Activated CD4-positive, alpha-beta T cell treated with anti-CD3 and anti-CD28 coated beads, Interleukin-2, amount 10 ng/mL, durations not matched to agents 7 days and 5 days (primary cell): ENCODE measurements around the gene MEOX1. TPM values are rescaled to one million over a fixed set of nuclear protein-coding genes. Genes with fewer than 3 reads are reported as not detected.

ENCODE experiments used
- CTCF ChIA-PET: fragments of 350-600 bp; sonication (Branson Sonifier 250); formaldehyde crosslinking; loops from one replicate; lab custom pipeline; 2021; ENCODE audit warnings: antibody characterized with exemption; lab: Charles Lee
- POLR2A ChIA-PET: fragments of 350-600 bp; sonication (Branson Sonifier 250); formaldehyde crosslinking; loops from one replicate; lab custom pipeline; 2021; ENCODE audit warnings: antibody characterized with exemption; lab: Charles Lee
- DNase-seq: peaks from one replicate; pipeline ENCODE4 v3.0.0-alpha.2; 2020
- H3K27ac Mint-ChIP-seq: one replicate; pipeline ENCODE4 v1.8.0; 2021; ENCODE audit warnings: mild to moderate bottlenecking, moderate library complexity, mixed read lengths
- H3K27me3 Mint-ChIP-seq: one replicate; pipeline ENCODE4 v1.8.0; 2021; ENCODE audit warnings: mixed read lengths
- H3K36me3 Mint-ChIP-seq: one replicate; pipeline ENCODE4 v1.8.0; 2021; ENCODE audit warnings: low read depth, mixed read lengths
- H3K4me1 Mint-ChIP-seq: one replicate; pipeline ENCODE4 v1.8.0; 2021; ENCODE audit warnings: mixed read lengths
- H3K4me3 Mint-ChIP-seq: one replicate; pipeline ENCODE4 v1.8.0; 2021; ENCODE audit warnings: mild to moderate bottlenecking, moderate library complexity, mixed read lengths
- H3K9me3 Mint-ChIP-seq: one replicate; pipeline ENCODE4 v1.8.0; 2021; ENCODE audit warnings: mixed read lengths
- total RNA-seq, 2 experiments: library from RNA; stranded (reverse); gene quantifications; one replicate each; pipeline ENCODE4 v1.2.3, GENCODE V29; 2021

MEOX1 gene
- total RNA-seq, 2 experiments from 2014 or later: 5.1 to 6.6 TPM

DNA sequence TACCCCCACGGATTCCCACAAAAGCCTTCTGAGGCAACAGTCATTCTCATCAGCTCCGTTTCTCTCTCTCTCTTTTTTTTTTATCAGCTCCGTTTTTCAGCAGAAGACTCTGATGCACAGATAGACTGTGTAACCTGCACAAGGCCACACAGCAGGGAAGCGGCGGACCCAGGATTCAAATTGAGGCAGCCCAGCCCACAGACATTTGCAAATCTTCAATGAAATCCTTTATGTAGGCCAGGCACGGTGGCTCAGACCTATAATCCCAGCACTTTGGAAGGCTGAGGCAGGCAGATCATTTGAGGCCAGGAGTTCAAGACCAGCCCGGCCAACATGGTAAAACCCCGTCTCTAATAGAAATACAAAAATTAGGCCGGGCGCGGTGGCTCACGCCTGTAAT, 2.4 kb upstream of the MEOX1 start:
- Mint-ChIP-seq H3K36me3 (no peaks in the 10 kb centered on the region), H3K9me3 (no peaks in the 10 kb centered on the region), H3K27me3 (peaks cover 2% of the 10 kb centered on the region), H3K4me1 (peaks cover 43% of the 10 kb centered on the region), H3K27ac (no peak overlapping the region), H3K4me3 (no peak overlapping the region)
- DNase-seq: no peak
- CTCF ChIA-PET: interaction anchor here (0.6 to 1.9 kb wide), 3 partner anchors 19 to 180 kb away, joined by 3 to 8 read pairs (median 3); partner anchors contain the start of gene DHX8
- POLR2A ChIA-PET: no interaction called here

DNA sequence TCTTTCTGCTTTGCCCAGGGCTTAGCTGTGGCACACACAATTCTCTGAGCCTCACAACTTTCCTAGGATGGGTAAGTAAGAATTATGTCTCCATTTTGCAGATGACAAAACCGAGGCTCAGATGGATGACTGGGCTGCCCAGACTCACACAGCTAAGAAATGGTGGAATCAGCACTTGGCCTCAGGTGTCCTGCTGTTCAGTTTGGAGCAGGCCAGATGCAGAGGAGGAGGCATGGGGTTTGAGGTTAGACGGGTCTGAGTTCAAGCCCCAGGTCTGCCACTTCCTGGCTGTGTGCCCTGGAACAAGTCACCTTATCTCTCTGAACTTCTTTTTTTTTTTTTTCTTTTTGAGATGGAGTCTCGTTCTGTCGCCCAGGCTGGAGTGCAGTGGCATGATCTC, 1.7 kb upstream of the MEOX1 start:
- Mint-ChIP-seq H3K4me1 (peaks cover 43% of the 10 kb centered on the region), H3K9me3 (no peaks in the 10 kb centered on the region), H3K27ac (no peak overlapping the region), H3K4me3 (no peak overlapping the region), H3K36me3 (no peaks in the 10 kb centered on the region), H3K27me3 (peaks cover 2% of the 10 kb centered on the region)
- CTCF ChIA-PET: interaction anchor here (1.2 to 1.9 kb wide), 2 partner anchors 87 to 179 kb away, joined by 3 to 8 read pairs; partner anchors contain the start of gene DHX8
- DNase-seq: no peak
- POLR2A ChIA-PET: no interaction called here

DNA sequence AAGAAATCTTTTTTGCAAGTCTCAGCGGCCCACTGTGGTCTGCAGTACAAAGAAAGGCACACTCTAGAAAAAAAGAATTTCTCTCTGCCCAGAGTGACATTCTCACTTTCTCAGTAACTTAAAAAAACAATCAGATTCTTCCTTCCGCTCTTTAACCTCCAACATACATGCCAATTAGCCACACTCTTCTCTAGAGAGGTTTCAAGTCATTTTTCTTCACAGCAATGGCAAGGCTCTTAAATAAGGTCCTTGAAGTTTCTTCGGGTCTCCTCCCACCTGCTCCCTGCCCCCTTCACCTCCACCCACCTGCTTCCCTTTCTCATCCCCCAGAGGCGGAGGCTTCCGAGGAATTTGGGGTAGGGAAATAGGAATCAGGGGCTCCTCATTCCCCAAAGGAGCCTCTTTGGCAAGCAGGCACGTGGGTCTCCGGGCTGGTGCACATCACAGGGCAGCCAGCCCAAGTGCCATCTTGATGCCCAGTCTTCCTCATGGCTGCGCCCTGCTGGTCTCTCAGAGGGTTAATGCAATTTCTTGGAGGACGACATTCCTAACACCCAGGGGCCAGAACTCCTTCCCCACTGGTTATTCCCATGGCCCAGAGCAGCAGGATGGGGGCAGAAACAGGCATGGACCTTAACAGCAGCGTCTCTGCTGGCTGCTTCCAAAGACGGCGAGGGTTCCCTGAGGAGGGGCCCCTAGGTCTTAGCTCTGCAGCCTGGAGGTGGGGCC, 855 bp upstream of the MEOX1 start:
- Mint-ChIP-seq H3K27me3 (peaks cover 2% of the 10 kb centered on the region), H3K4me3 (no peak overlapping the region), H3K9me3 (no peaks in the 10 kb centered on the region), H3K27ac (peak overlapping the region; percentile 80), H3K36me3 (no peaks in the 10 kb centered on the region), H3K4me1 (peaks cover 40% of the 10 kb centered on the region)
- no peak for DNase-seq
- POLR2A ChIA-PET: no interaction called here
- CTCF ChIA-PET: interaction anchor here (1.2 to 1.9 kb wide), 2 partner anchors 86 to 178 kb away, joined by 3 to 8 read pairs; partner anchors contain the start of gene DHX8

DNA sequence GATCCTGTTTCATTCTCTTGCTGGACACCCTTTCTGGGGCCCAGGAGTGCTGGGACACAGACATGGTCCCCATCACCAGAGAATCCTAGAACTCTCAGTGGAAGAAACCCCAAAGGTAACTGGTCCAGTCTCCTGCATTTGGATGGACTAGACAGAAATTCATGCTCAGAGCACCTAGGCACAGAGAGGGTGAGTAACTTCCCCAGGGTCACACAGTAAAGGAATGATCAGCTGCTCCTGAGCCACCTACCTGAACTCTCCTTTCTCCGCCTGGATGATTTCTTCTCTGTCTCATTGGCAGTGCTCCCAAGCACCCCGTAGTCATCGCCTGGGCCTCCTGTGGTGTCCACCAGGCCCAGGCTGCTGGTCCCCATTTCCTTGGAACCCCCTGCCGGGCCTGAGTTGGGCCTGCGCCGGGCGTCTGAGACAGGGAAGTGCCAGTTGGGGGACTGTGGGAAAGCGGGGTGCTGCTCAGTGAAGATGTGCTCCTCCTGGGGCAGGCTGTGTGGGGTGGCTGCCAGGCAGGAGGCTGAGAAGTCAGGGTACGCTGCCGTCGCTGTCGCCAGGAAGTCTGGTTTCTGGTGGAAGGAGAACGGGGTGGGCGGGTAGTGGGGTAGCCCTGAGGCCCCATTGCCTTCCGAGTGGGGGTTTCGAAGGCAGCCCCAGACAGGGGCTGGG, 767 bp downstream of the MEOX1 start:
- Mint-ChIP-seq H3K36me3 (no peaks in the 10 kb centered on the region), H3K9me3 (no peaks in the 10 kb centered on the region), H3K4me3 (peak overlapping the region; percentile 59), H3K4me1 (peaks cover 44% of the 10 kb centered on the region), H3K27ac (peak overlapping the region; percentile 60), H3K27me3 (peaks cover 2% of the 10 kb centered on the region)
- ChIA-PET POLR2A (no interaction called here), CTCF (interaction anchor here (1.4 kb wide), 1 partner anchor 9 kb away, joined by 3 read pairs; no protein-coding TSS in a partner anchor)
- no peak for DNase-seq

DNA sequence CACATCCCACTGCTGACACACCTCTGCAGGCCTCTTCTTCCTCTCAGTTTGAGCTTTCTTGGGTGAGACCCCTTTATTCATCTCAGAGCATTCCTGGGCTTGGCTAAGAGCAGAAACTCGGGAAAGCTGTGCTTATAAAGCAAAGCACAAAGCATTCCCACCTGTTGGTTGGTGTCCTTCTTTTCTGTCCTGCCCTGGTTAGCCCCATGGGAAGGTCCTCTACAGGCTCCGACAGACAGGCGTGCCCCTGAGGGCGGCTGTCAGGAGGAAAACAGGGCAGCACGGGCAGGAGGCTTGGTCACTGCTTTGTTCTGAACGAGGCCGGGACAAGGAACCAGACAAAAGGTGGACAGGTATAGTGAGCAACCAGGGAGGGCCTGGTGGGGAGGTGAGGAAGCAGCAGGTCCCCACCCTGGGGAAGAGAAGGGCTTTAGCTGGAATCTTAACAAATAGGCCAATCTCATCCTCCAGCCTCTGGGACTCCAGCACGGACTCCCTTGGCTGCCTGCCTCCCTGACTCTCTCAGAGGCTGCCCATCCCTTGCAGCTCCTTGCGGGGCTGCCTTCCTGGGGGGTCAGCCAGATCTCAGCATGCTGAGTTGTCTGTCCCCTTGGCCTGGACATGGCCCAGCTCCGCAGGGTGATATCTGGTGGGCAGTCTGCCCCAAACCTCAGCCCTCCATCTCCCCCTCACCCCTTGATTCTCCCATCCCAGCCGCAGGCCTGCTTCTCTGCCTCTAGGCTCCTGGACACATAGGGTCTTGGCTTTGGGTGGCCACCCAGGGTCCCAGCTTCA, 1.7 kb downstream of the MEOX1 start:
- POLR2A ChIA-PET: no interaction called here
- peaks cover 47% of the 10 kb centered on the region for H3K4me1 Mint-ChIP-seq
- H3K27me3 Mint-ChIP-seq: peaks cover 2% of the 10 kb centered on the region
- H3K27ac Mint-ChIP-seq: no peak overlapping the region
- no peaks in the 10 kb centered on the region for H3K36me3 Mint-ChIP-seq
- no peaks in the 10 kb centered on the region for H3K9me3 Mint-ChIP-seq
- DNase-seq: no peak
- CTCF ChIA-PET: interaction anchor here (1.0 to 1.4 kb wide), 2 partner anchors 10 to 68 kb away, joined by 3 read pairs; no protein-coding TSS in a partner anchor
- peak overlapping the region; percentile 59 for H3K4me3 Mint-ChIP-seq

GRCh38 chr17:43658900-43659299, 2.8 kb downstream of the MEOX1 start:
- no peak for DNase-seq
- no peaks in the 10 kb centered on the region for H3K9me3 Mint-ChIP-seq

DNA sequence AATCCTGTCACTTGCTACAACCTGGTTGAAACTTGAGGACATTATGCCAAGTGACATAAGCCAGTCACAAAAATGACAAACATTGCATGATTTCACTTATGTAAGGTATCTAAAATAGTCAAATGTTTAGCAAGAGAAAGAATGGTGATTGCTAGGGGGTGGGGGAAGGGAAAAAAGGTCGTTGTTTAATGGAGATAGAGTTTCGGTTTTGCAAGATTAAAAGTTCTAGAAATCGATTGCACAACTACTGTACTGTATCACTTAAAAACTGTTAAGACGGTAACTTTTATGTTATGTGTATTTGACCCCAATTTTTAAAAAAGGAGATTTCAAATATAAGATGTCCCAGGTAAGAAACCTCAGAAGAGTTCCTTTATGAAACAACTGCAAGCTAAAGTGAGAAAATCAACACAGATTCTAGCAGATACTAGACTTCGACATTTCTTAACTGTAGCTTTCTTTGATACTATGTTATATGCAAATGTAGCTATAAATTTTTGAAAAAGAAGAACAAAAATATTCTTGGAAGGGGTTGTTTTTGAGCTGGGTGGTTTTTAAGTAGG, 5.9 kb downstream of the MEOX1 start:
- Mint-ChIP-seq H3K36me3 (no peaks in the 10 kb centered on the region), H3K27ac (peak overlapping the region; percentile 68), H3K9me3 (no peaks in the 10 kb centered on the region), H3K27me3 (peaks cover 2% of the 10 kb centered on the region), H3K4me3 (peak overlapping the region; percentile 23), H3K4me1 (peaks cover 25% of the 10 kb centered on the region)
- no peak for DNase-seq
- POLR2A ChIA-PET: no interaction called here
- CTCF ChIA-PET: interaction anchor here (0.9 kb wide), 1 partner anchor 23 kb away, joined by 4 read pairs; no protein-coding TSS in a partner anchor

More at GRCh38 chr17:43658900-43659299, 2.8 kb downstream of the MEOX1 start:
- POLR2A ChIA-PET: no interaction called here
- CTCF ChIA-PET: interaction anchor here (1.0 to 1.2 kb wide), 2 partner anchors 10 to 66 kb away, joined by 3 read pairs; no protein-coding TSS in a partner anchor
- peaks cover 2% of the 10 kb centered on the region for H3K27me3 Mint-ChIP-seq
- no peak overlapping the region for H3K27ac Mint-ChIP-seq
- no peak overlapping the region for H3K4me3 Mint-ChIP-seq
- H3K36me3 Mint-ChIP-seq: no peaks in the 10 kb centered on the region
- peaks cover 46% of the 10 kb centered on the region for H3K4me1 Mint-ChIP-seq

DNA sequence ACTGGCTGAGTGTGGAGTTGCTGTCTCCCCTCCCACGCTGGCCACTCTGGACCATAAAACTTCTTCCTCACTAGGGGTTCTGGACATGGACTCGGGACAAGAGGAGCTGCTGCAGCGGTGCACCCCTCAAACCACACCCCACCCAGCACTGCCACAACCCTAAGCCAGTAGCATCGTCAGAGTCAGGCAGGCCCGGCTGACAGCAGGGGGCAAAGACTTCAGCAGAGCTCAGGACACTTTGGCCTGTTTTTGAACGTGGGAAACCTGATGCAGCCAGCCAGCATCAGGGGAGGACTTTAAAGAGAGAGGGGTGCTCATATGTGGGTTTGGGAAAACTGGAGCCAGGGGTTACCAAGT, 9.6 kb downstream of the MEOX1 start:
- no peak overlapping the region for H3K4me3 Mint-ChIP-seq
- H3K4me1 Mint-ChIP-seq: peaks cover 15% of the 10 kb centered on the region
- no peak for DNase-seq
- H3K27ac Mint-ChIP-seq: no peak overlapping the region
- H3K36me3 Mint-ChIP-seq: no peaks in the 10 kb centered on the region
- no peaks in the 10 kb centered on the region for H3K9me3 Mint-ChIP-seq
- peaks cover 5% of the 10 kb centered on the region for H3K27me3 Mint-ChIP-seq
- CTCF ChIA-PET: interaction anchor here (0.7 to 1.0 kb wide), 2 partner anchors 14 to 28 kb away, joined by 3 read pairs; no protein-coding TSS in a partner anchor
- POLR2A ChIA-PET: no interaction called here

DNA sequence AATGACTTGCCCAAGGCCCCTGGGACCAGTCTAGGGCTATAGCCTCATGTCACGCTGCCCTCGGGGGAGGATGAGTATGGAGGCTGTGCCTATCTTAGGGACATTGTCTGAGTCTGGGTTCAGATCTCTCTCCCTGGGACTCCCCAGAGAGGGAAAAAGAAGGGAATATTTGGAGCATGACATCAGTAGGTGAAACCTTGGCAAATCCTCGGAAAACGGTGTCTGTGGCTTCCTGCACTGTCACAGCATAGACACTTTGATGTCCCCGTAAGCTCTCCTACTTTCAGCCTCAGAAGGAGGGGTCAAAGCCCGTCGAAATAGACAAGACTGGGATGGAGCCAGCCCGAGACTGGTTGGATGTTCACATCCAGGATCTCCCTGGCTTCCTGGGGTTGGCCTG, 11.3 kb downstream of the MEOX1 start:
- ChIA-PET CTCF (no interaction called here), POLR2A (no interaction called here)
- Mint-ChIP-seq H3K27ac (no peak overlapping the region), H3K27me3 (peaks cover 14% of the 10 kb centered on the region), H3K4me3 (no peak overlapping the region), H3K36me3 (no peaks in the 10 kb centered on the region), H3K4me1 (peaks cover 5% of the 10 kb centered on the region), H3K9me3 (no peaks in the 10 kb centered on the region)
- DNase-seq: no peak

DNA sequence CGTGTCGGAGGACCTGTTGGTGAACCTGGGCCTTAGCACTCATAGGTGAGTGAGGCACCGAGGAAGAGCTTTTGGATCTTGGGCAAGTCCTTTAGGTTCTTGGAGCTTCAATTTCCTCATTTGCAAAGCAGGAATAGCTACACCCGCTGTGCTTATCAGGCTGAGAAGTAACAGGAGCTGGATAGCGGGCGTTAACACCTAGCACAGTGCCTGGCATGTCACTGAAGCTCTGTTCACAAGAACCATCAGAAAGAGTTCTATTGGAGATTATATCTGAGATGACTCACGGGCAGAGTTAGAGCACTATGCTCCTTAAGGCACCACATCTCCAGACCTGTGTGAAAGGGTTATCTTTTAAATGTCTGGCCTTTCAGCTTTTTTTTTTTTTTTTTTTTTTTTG, 12.8 kb downstream of the MEOX1 start:
- Mint-ChIP-seq H3K27me3 (peaks cover 19% of the 10 kb centered on the region), H3K27ac (no peak overlapping the region), H3K36me3 (no peaks in the 10 kb centered on the region), H3K4me3 (no peak overlapping the region), H3K4me1 (peaks cover 4% of the 10 kb centered on the region), H3K9me3 (no peaks in the 10 kb centered on the region)
- ChIA-PET CTCF (interaction anchor here (0.7 to 1.5 kb wide), 4 partner anchors 10 to 58 kb away, joined by 3 to 5 read pairs (median 4); no protein-coding TSS in a partner anchor), POLR2A (no interaction called here)
- no peak for DNase-seq

GRCh38 chr17:43645765-43646481, 15.8 kb downstream of the MEOX1 start:
- H3K4me3 Mint-ChIP-seq: no peak overlapping the region
- CTCF ChIA-PET: no interaction called here
- DNase-seq: no peak

GRCh38 chr17:43645450-43645764, 16.3 kb downstream of the MEOX1 start:
- peaks cover 20% of the 10 kb centered on the region for H3K27me3 Mint-ChIP-seq
- no peak overlapping the region for H3K4me3 Mint-ChIP-seq
- DNase-seq: no peak
- ChIA-PET POLR2A (no interaction called here), CTCF (interaction anchor here (0.6 kb wide), 1 partner anchor 8 kb away, joined by 3 read pairs; no protein-coding TSS in a partner anchor)
- H3K4me1 Mint-ChIP-seq: peaks cover 9% of the 10 kb centered on the region
- no peaks in the 10 kb centered on the region for H3K36me3 Mint-ChIP-seq
- H3K27ac Mint-ChIP-seq: no peak overlapping the region
- no peaks in the 10 kb centered on the region for H3K9me3 Mint-ChIP-seq

More at GRCh38 chr17:43645765-43646481, 15.8 kb downstream of the MEOX1 start:
- H3K9me3 Mint-ChIP-seq: no peaks in the 10 kb centered on the region
- H3K36me3 Mint-ChIP-seq: no peaks in the 10 kb centered on the region
- H3K27me3 Mint-ChIP-seq: peaks cover 20% of the 10 kb centered on the region
- no peak overlapping the region for H3K27ac Mint-ChIP-seq
- H3K4me1 Mint-ChIP-seq: peaks cover 6% of the 10 kb centered on the region
- POLR2A ChIA-PET: no interaction called here
